ENCODE measurements around the gene CAPN3. TPM values are rescaled to one million over a fixed set of nuclear protein-coding genes. Genes with fewer than 3 reads are reported as not detected.

The CAPN3 gene
- total and polyA plus RNA-seq, 2 experiments from 2014 or later, result 0.84 to 1.1 TPM

DNA sequence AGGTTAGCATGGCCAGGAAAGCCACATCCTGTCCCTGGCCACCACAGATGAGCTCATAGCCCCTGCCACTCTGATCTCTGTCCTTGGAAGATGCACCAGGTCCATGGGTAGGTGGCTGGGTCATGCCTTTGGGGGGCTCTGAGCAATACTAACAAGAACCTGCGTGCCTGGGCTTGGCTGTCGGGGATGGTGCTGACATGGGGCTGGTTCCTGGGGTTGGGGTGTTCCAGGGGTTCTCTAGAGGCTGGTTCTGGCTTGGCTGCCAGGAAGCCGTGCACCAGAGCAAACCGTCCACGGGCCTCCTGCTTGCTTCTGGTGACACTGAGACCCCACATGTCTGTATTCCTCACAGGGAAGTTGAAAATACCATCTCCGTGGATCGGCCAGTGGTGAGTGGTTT, 44.1 kb downstream of the CAPN3 start:
- no peak overlapping the region for H3K4me3 ChIP-seq
- H3K9me3 Mint-ChIP-seq, result no peaks in the 10 kb centered on the region; the same call in 1 of the 3 replicates
- H3K27me3 Mint-ChIP-seq (ENCODE audit: insufficient read depth, low read depth, poor library complexity), result peaks cover 4% of the 10 kb centered on the region
- no peaks in the 10 kb centered on the region for H3K36me3 ChIP-seq (ENCODE audit: insufficient read depth)
- H3K27ac Mint-ChIP-seq, result no peak overlapping the region
- ATAC-seq (no peak), DNase-seq (ENCODE audit: low spot score) (no peak)
- H3K9me2 ChIP-seq (ENCODE audit: insufficient read depth), result no peaks in the 10 kb centered on the region
- no peaks in the 10 kb centered on the region for H4K20me1 ChIP-seq (replicated peaks; ENCODE audit: insufficient read depth)
- no peaks in the 10 kb centered on the region for H3K79me2 ChIP-seq (replicated peaks; ENCODE audit: insufficient read depth)
- TF ChIP-seq ZNF331 (CRISPR knock-in tag; IDR thresholded peaks at IDR 0.05; ENCODE audit: low read depth) (no peak), EZH2 (IDR thresholded peaks at IDR 0.05; ENCODE audit: low read depth, unreplicated experiment) (no peak), ZNF462 (CRISPR knock-in tag; IDR thresholded peaks at IDR 0.05) (no peak), POLR2AphosphoS5 (IDR thresholded peaks at IDR 0.05; ENCODE audit: low read depth) (no peak), JUNB (IDR thresholded peaks at IDR 0.05; ENCODE audit: unreplicated experiment) (no peak), EZH2phosphoT487 (IDR thresholded peaks at IDR 0.05; ENCODE audit: unreplicated experiment) (no peak), ETS1 (IDR thresholded peaks at IDR 0.05) (no peak), ZNF114 (CRISPR knock-in tag; IDR thresholded peaks at IDR 0.05) (no peak), NANOG (IDR thresholded peaks at IDR 0.05; ENCODE audit: borderline replicate concordance) (no peak)
- TF ChIP-seq, protein P1, sequence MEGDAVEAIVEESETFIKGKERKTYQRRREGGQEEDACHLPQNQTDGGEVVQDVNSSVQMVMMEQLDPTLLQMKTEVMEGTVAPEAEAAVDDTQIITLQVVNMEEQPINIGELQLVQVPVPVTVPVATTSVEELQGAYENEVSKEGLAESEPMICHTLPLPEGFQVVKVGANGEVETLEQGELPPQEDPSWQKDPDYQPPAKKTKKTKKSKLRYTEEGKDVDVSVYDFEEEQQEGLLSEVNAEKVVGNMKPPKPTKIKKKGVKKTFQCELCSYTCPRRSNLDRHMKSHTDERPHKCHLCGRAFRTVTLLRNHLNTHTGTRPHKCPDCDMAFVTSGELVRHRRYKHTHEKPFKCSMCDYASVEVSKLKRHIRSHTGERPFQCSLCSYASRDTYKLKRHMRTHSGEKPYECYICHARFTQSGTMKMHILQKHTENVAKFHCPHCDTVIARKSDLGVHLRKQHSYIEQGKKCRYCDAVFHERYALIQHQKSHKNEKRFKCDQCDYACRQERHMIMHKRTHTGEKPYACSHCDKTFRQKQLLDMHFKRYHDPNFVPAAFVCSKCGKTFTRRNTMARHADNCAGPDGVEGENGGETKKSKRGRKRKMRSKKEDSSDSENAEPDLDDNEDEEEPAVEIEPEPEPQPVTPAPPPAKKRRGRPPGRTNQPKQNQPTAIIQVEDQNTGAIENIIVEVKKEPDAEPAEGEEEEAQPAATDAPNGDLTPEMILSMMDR (conservative IDR thresholded peaks at IDR 0.05; ENCODE audit: low read depth in 2 of 2), result no peak
- TF ChIP-seq, protein P2, sequence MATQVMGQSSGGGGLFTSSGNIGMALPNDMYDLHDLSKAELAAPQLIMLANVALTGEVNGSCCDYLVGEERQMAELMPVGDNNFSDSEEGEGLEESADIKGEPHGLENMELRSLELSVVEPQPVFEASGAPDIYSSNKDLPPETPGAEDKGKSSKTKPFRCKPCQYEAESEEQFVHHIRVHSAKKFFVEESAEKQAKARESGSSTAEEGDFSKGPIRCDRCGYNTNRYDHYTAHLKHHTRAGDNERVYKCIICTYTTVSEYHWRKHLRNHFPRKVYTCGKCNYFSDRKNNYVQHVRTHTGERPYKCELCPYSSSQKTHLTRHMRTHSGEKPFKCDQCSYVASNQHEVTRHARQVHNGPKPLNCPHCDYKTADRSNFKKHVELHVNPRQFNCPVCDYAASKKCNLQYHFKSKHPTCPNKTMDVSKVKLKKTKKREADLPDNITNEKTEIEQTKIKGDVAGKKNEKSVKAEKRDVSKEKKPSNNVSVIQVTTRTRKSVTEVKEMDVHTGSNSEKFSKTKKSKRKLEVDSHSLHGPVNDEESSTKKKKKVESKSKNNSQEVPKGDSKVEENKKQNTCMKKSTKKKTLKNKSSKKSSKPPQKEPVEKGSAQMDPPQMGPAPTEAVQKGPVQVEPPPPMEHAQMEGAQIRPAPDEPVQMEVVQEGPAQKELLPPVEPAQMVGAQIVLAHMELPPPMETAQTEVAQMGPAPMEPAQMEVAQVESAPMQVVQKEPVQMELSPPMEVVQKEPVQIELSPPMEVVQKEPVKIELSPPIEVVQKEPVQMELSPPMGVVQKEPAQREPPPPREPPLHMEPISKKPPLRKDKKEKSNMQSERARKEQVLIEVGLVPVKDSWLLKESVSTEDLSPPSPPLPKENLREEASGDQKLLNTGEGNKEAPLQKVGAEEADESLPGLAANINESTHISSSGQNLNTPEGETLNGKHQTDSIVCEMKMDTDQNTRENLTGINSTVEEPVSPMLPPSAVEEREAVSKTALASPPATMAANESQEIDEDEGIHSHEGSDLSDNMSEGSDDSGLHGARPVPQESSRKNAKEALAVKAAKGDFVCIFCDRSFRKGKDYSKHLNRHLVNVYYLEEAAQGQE (IDR thresholded peaks at IDR 0.05; ENCODE audit: unreplicated experiment), result no peak
- no peak overlapping the region for H3K4me2 ChIP-seq
- H3F3A ChIP-seq (replicated peaks; ENCODE audit: low read depth), result no peaks in the 10 kb centered on the region
- no peak overlapping the region for H3K27ac ChIP-seq (ENCODE audit: low read depth)
- no peak overlapping the region for H2AFZ ChIP-seq
- no peaks in the 10 kb centered on the region for H3K4me1 ChIP-seq (ENCODE audit: insufficient read depth)
- H3K4me3 Mint-ChIP-seq, result no peak overlapping the region
- H3K4me1 Mint-ChIP-seq, result no peaks in the 10 kb centered on the region; the same call in 2 of the 3 replicates
- no peaks in the 10 kb centered on the region; the same call in 2 of the 3 replicates for H3K36me3 Mint-ChIP-seq (ENCODE audit: low read depth)
- H3K27me3 ChIP-seq (ENCODE audit: insufficient read depth), result no peaks in the 10 kb centered on the region

All from GM23338 (cell line).